B cell (primary cell): ENCODE measurements around the gene ITPK1. TPM values are rescaled to one million over a fixed set of nuclear protein-coding genes. Genes with fewer than 3 reads are reported as not detected.

Source experiments
- ATAC-seq: fragments of 200-7000 bp; cut with Tn5 transposase; one replicate; pipeline ENCODE4 v1.10.0; 2021; ENCODE audit warnings: low read depth, mild to moderate bottlenecking, moderate number of reproducible peaks, moderate library complexity
- CTCF ChIA-PET: fragments of 350-600 bp; sonication (Branson Sonifier 250); formaldehyde crosslinking; loops from one replicate; lab custom pipeline; 2021; ENCODE audit warnings: antibody characterized with exemption, inconsistent platforms; lab: Charles Lee
- POLR2A ChIA-PET: fragments of 350-600 bp; sonication (Branson Sonifier 250); formaldehyde crosslinking; loops from one replicate; lab custom pipeline; 2021; ENCODE audit warnings: antibody characterized with exemption; lab: Charles Lee
- DNase-seq: peaks from one replicate; pipeline ENCODE4 v3.0.0; 2013
- H2AFZ ChIP-seq: 2 replicates; pipeline ENCODE4 v1.6.1; 2012; ENCODE audit warnings: mild to moderate bottlenecking, low read depth, low read length; ENCODE audit not compliant: insufficient read depth, poor library complexity, severe bottlenecking
- H3K27ac ChIP-seq, 2 donors: 1 replicate in 1 of 2; 2 replicates in 1 of 2; pipeline ENCODE4 v1.5.1; 2012 to 2013; ENCODE audit warnings: low read length in 2 of 2, mild to moderate bottlenecking in 2 of 2, moderate library complexity in 1 of 2
- H3K27me3 ChIP-seq, 4 experiments: fragments of 200-600 bp in 1 of 4; sonication (generic) in 1 of 4; replicated peaks in 1 of 4; 1 replicate in 2 of 4; 2 replicates in 2 of 4; pipeline versions ENCODE4 v1.6.1 to v1.7.0; 2013 to 2016; ENCODE audit warnings: low read length in 3 of 4, mild to moderate bottlenecking in 2 of 4, mixed read lengths in 1 of 4, moderate library complexity in 1 of 4; ENCODE audit not compliant: insufficient read depth in 4 of 4, control insufficient read depth in 3 of 4; ENCODE audit errors: control extremely low read depth in 1 of 4
- H3K36me3 ChIP-seq, 2 experiments: replicated peaks in 1 of 2; 1 replicate in 1 of 2; 2 replicates in 1 of 2; pipeline versions ENCODE4 v1.6.1 to v1.7.1; 2013; ENCODE audit warnings: low read length in 1 of 2; ENCODE audit not compliant: insufficient read depth in 2 of 2, control insufficient read depth in 1 of 2; ENCODE audit errors: control extremely low read depth in 1 of 2, extremely low read depth in 1 of 2
- H3K4me1 ChIP-seq, 2 donors: fragments of 200-600 bp in 1 of 2; sonication (generic) in 1 of 2; 1 replicate in 1 of 2; 2 replicates in 1 of 2; pipeline versions ENCODE4 v1.5.1 to v1.6.1; 2013 to 2017; ENCODE audit warnings: low read length in 2 of 2; ENCODE audit not compliant: control insufficient read depth in 2 of 2, insufficient read depth in 2 of 2
- H3K4me2 ChIP-seq: replicated peaks from 2 replicates; pipeline ENCODE3; 2012; ENCODE audit warnings: mild to moderate bottlenecking, low read depth, low read length; ENCODE audit not compliant: poor library complexity, severe bottlenecking
- H3K4me3 ChIP-seq, 5 experiments: fragments of 200-600 bp in 1 of 5; sonication (generic) in 1 of 5; 1 replicate in 3 of 5; 2 replicates in 2 of 5; pipeline versions ENCODE4 v1.5.1 to v1.7.0; 2011 to 2016; ENCODE audit warnings: low read length in 4 of 5, mild to moderate bottlenecking in 4 of 5, low read depth in 2 of 5, control low read depth in 1 of 5, moderate library complexity in 1 of 5; ENCODE audit not compliant: insufficient read depth in 1 of 5; ENCODE audit errors: control extremely low read depth in 1 of 5, extremely low read depth in 1 of 5
- H3K79me2 ChIP-seq: fragments of 200-600 bp; sonication (generic); one replicate; pipeline ENCODE4 v1.6.0; 2016; ENCODE audit warnings: low read length; ENCODE audit not compliant: control insufficient read depth, insufficient read depth
- H3K9ac ChIP-seq: fragments of 200-600 bp; sonication (generic); 2 replicates; pipeline ENCODE4 v1.6.1; 2017; ENCODE audit warnings: mild to moderate bottlenecking, low read length, moderate library complexity
- H3K9me3 ChIP-seq, 3 donors: one replicate each; pipeline versions ENCODE4 v1.6.1 to v1.7.1; 2013; ENCODE audit warnings: low read length in 2 of 3; ENCODE audit not compliant: control insufficient read depth in 2 of 3, insufficient read depth in 1 of 3; ENCODE audit errors: control extremely low read depth in 1 of 3
- H4K20me1 ChIP-seq: 2 replicates; pipeline ENCODE4 v1.6.0; 2012; ENCODE audit warnings: mild to moderate bottlenecking, low read length; ENCODE audit not compliant: insufficient read depth, control insufficient read depth, poor library complexity, severe bottlenecking
- H3K27ac Mint-ChIP-seq: one replicate; pipeline ENCODE4 v1.8.0; 2021; ENCODE audit warnings: mixed read lengths
- H3K27me3 Mint-ChIP-seq: one replicate; pipeline ENCODE4 v1.8.0; 2021; ENCODE audit warnings: mixed read lengths
- H3K4me1 Mint-ChIP-seq: one replicate; pipeline ENCODE4 v1.8.0; 2021; ENCODE audit warnings: mixed read lengths
- H3K4me3 Mint-ChIP-seq: one replicate; pipeline ENCODE4 v1.8.0; 2021; ENCODE audit warnings: mixed read lengths
- H3K9me3 Mint-ChIP-seq: one replicate; pipeline ENCODE4 v1.8.0; 2022; ENCODE audit warnings: mixed read lengths; ENCODE audit not compliant: insufficient read depth
- EZH2 ChIP-seq: IDR thresholded peaks from 2 replicates; pipeline ENCODE4 v1.6.1; 2012; ENCODE audit warnings: borderline replicate concordance, low read depth, mild to moderate bottlenecking, moderate library complexity, low read length; ENCODE audit not compliant: insufficient read depth, poor library complexity, severe bottlenecking
- WGBS: methylation state at CpG from one replicate; pipeline ENCODE4 v1.1.5; 2013; ENCODE audit warnings: missing lambda C conversion rate; ENCODE audit not compliant: insufficient coverage; 5-methylcytosine and 5-hydroxymethylcytosine counted together
- intact Hi-C: fragments of 100-400 bp; cut with micrococcal nuclease; formaldehyde crosslinking; loops from one replicate; pipeline ENCODE4 v1.10.0; 2022
- polyA plus RNA-seq: library from polyadenylated mRNA; depleted of rRNA; stranded (reverse); fragments of >200 nt; gene quantifications from 2 replicates; pipeline ENCODE4 v1.2.3, GENCODE V29; 2012
- total RNA-seq, 2 donors: library from RNA; stranded (reverse); fragments of 120-200 nt in 1 of 2; gene quantifications; 1 replicate in 1 of 2; 2 replicates in 1 of 2; pipeline versions ENCODE4 v1.2.3 to v1.2.4, GENCODE V29; 2013 to 2022
- TF ChIP-seq, protein P1 (sequence below): fragments of 200-600 bp; IDR thresholded peaks from one replicate; pipeline ENCODE4 v1.8.0; 2022; ENCODE audit warnings: antibody characterized with exemption, mild to moderate bottlenecking

The ITPK1 gene
- total and polyA plus RNA-seq, 2 donors (not counting 1 experiment from before 2014, with no cell fraction given) = 46.0 to 46.9 TPM

DNA sequence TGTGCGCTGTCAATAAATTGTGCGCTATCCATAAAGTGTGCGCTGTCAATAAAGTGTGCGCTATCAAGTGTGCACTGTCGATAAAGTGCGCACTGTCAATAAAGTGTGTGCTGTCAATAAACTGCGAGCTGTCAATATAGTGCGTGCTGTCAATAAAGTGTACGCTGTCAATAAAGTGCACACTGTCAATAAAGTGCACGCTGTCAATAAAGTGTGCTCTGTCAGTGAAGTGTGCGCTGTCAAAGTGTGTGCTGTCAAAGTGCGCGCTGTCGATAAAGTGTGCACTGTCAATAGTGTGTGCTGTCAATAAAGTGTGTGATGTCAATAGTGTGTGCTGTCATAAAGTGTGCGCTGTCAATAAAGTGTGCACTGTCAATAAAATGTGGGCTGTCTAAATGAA lies 195.7 kb downstream of the ITPK1 start:
- DNase-seq = no peak

DNA sequence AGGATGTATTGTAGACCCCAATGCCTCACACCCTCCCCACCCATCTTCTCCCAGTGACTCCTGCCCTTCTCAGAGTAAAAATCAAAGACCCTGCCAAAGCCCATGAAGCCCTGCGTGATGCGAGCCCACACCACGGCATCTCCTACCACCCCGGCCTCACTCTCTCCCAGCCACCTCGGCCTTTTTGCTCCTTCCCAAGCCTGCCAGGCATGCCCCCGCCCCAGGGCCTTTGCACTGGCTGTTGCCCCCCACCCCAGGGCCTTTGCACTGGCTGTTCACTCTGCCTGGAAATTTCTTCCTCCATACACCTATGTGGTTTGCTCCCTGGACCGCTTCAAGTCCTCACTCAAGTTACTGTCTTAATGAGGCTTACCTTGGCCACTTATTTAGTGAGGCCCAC lies 197.8 kb downstream of the ITPK1 start:
- no peak overlapping the region for H3K27ac ChIP-seq
- H2AFZ ChIP-seq = no peak overlapping the region
- intact Hi-C loops = no loop called here
- ATAC-seq (no peak), DNase-seq (no peak)
- POLR2A ChIA-PET = no interaction called here
- no peaks in the 10 kb centered on the region for H3K36me3 ChIP-seq
- H3K4me2 ChIP-seq = no peak overlapping the region
- Mint-ChIP-seq H3K4me1 (peaks cover 5% of the 10 kb centered on the region), H3K27me3 (peaks cover 39% of the 10 kb centered on the region), H3K4me3 (no peak overlapping the region), H3K27ac (no peak overlapping the region), H3K9me3 (no peaks in the 10 kb centered on the region)
- no peaks in the 10 kb centered on the region for H3K4me1 ChIP-seq
- H3K9me3 ChIP-seq = peaks cover 0 to 18% (median 0%) of the 10 kb centered on the region in 3 donors
- no peak overlapping the region for H3K4me3 ChIP-seq
- peaks cover 0 to 17% (median 2%) of the 10 kb centered on the region in 4 experiments for H3K27me3 ChIP-seq
- H4K20me1 ChIP-seq = no peaks in the 10 kb centered on the region
- TF ChIP-seq, protein P1, sequence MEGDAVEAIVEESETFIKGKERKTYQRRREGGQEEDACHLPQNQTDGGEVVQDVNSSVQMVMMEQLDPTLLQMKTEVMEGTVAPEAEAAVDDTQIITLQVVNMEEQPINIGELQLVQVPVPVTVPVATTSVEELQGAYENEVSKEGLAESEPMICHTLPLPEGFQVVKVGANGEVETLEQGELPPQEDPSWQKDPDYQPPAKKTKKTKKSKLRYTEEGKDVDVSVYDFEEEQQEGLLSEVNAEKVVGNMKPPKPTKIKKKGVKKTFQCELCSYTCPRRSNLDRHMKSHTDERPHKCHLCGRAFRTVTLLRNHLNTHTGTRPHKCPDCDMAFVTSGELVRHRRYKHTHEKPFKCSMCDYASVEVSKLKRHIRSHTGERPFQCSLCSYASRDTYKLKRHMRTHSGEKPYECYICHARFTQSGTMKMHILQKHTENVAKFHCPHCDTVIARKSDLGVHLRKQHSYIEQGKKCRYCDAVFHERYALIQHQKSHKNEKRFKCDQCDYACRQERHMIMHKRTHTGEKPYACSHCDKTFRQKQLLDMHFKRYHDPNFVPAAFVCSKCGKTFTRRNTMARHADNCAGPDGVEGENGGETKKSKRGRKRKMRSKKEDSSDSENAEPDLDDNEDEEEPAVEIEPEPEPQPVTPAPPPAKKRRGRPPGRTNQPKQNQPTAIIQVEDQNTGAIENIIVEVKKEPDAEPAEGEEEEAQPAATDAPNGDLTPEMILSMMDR = no peak
- no peak for TF ChIP-seq EZH2
- no peak overlapping the region for H3K9ac ChIP-seq
- H3K79me2 ChIP-seq = no peaks in the 10 kb centered on the region
- WGBS = 78% methylated on average over 7 of the region's 7 CpGs
- CTCF ChIA-PET = no interaction called here

More for the DNA sequence above, 195.7 kb downstream of the ITPK1 start:
- peaks cover 43% of the 10 kb centered on the region for H3K27me3 Mint-ChIP-seq
- Histone ChIP-seq H3K4me1 (peaks cover 6 to 8% of the 10 kb centered on the region in 2 donors), H3K9ac (no peak overlapping the region), H4K20me1 (no peaks in the 10 kb centered on the region), H3K36me3 (no peaks in the 10 kb centered on the region), H3K9me3 (peaks cover 0 to 17% (median 0%) of the 10 kb centered on the region in 3 donors), H2AFZ (no peak overlapping the region), H3K27me3 (peaks cover 0 to 24% (median 3%) of the 10 kb centered on the region in 4 experiments), H3K4me3 (no peak overlapping the region), H3K79me2 (no peaks in the 10 kb centered on the region), H3K27ac (no peak overlapping the region), H3K4me2 (no peak overlapping the region)
- ChIA-PET CTCF (no interaction called here), POLR2A (no interaction called here)
- H3K4me3 Mint-ChIP-seq = no peak overlapping the region
- intact Hi-C loops = no loop called here
- H3K27ac Mint-ChIP-seq = no peak overlapping the region
- no peaks in the 10 kb centered on the region for H3K9me3 Mint-ChIP-seq
- 95% methylated on average over 15 of the region's 15 CpGs for WGBS
- TF ChIP-seq, protein P1 = no peak
- no peak for TF ChIP-seq EZH2
- peaks cover 15% of the 10 kb centered on the region for H3K4me1 Mint-ChIP-seq
- no peak for ATAC-seq
